NCI-H2171 (cell line): ENCODE results near the gene CTSS.
A peak's percentile ranks its signal among the peaks of the same experiment; 100 is the strongest.

Source experiments
- DNase-seq: peaks from one replicate; lab custom pipeline; 2025; lab: John Stamatoyannopoulos, UW

CTSS gene

DNA sequence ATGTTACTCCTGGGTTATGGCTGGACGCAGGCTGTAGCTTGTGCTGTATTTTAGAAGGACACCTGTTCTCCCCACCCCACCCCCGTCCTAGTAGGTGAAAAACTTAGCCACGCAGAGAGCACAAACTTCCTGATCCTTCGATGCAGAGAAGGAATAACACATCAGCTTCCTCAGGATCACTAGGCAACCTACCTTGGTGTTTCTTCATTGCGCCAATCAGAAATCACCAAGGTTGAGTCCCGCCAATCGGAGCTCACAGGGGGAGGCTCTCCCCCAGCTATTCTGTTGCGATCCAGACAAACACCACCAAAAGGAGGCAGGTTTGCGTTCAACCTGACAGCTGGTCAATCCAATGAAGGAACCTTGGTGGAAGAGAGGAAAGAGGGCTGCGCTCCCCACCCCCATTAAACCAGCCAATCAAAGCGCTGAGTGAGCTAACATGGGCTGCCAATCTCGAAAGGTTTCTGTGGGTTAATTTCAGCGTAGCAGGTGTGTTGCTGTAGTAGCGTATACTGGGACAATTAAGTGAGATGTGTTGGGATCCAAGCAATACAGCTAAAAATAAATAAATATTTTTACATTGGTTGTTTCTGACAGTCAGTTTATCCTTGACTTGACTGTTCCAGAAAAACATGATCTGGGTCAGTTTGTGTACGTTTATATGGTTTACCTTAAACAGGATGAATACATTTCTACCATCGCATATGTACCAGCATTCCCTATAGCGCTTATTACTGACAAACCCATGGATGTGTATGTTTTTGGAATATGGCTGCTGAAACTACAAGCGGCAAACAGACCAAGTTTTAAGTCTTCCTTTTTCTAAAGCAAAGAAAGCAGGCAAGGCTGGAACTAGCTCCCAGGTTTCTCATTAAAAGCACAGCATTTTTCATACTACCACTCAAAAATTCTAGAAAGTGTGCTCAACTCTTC lies 68.3 kb downstream of the CTSS start, which contains the start of gene GOLPH3L:
Gene GOLPH3L (minus strand): TSS at position 160 of the 933 bp plus-strand sequence. CDS start 2,316 bp downstream, outside the sequence.
- DNase-seq: peak; percentile 97

DNA sequence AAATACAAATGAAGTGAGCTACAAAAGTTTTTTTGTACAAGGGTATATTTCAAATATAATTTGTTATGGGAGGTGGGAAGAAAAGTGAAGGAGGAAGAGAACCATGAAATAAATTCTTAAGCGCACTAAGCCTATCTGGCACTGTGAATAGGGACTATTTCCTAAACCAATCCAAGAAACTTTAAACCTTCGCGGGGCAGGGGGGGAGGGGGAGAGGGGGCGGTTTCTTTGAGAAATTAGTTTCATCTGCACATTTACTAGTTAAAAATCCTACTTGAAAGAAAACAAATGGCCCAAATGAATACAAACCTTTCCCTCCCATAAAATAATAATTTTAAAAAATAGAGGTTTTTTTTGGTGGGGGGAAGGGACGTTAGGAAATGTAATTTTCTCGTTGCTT lies 69.0 kb downstream of the CTSS start:
- no peak for DNase-seq

DNA sequence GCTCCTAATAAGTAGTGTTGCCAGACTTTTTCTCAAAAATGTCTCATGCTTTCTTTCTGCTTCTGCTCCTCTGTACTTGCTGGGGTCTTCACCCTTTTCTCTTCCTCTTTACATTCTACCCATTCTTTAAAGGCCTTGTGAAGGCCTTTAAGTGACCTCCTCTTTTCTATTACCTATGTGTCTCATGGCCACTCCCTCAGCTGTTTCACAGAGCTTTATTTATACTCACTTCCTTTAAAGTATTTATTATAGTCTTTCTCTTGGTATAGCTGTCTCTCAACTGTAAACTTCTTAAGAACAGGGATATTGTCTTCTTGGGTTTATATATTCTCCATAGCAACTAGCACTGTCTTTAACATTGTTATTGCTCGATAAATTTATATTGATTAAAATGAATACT lies 69.4 kb downstream of the CTSS start:
- DNase-seq: no peak

DNA sequence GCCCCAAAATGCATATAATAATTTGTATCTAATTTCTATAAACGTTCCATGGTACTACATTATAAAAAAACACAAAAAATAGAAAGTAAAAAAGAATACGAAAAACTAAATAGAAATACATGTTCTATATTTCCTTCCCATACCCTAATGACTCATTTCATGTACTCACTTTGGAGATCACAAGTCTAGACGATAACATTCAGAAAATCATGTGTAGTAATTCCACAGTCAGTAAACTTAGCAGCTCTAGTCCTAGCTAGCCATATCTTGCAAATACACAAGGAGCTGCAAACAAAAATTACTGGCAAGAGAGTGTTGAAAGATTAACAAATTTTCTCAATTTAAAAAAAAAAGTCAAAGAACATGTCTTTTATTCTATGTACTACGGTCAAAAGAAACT lies 70.0 kb downstream of the CTSS start:
- DNase-seq: no peak

DNA sequence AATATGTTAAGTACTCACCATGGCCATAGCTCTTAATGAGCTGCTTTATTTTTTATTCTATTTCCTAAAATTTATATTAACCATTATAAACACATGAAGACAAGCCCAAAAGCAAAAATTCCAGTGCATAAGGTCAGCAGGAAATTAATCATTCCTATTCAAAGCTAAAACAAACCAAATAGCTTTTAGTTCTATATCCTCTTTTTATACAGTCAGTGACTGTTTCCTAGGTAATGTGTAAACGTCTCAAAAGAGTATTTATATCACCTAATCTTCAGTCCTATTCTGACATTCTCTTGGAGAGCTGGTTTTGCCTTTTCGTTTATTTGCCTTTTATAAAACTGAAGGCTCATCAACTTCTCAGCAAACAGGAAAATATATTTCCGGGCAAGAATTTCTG lies 72.9 kb downstream of the CTSS start:
- no peak for DNase-seq

DNA sequence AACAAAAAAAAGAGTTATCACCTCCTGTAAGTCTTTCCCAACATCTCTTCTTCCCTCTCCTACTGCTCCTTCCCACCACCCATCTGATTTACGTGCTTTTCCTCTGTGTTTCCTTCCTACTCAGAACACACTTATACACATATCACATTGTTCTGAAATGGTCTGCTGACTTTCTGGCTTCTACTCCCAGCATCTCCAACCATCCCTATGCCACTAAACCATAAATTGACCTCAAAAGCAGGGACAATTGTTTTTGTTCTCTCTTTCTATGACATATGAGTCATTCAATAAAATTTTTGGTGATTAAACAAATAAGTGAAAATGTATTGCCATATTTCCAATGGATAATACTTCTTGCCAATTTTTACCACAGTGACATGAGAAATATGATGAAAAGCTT lies 76.8 kb downstream of the CTSS start:
- DNase-seq: no peak

DNA sequence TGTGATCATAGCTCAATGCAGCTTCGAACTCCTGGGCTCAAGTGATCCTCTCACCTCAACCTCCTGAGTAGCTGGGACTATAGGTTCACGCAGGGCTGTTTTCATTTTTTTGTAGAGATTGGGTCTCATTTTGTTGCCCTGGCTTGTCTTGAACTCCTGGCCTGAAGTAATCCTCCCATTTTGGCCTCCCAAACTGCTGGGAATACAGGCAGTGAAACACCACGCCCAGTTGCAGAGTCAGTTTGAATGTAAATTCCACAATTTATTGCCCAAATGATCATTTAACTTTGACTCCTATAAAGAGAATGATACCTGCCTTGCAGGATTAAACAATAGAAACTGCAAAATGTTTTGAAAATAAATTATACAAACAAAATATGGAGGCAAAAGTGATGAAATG lies 79.3 kb downstream of the CTSS start:
- no peak for DNase-seq

DNA sequence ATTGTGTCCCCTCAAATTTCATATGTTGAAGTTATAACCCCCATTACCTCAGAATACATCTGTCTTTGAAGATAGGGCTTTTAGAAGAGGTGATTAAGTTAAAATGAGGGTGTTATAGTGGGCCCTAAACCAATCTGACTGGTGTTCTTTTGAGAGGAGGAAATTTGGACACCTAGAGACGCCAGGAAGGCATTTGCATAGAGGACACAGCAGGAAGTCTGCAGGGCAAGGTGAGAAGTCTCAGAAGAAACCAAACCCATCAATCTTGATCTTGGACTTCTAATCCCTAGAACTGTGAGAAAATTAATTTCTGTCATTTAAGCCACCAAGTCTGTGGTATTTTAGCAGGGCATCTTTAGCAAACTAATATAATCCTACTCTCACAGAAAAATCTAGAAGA lies 81.7 kb downstream of the CTSS start:
- no peak for DNase-seq
